Muscle of arm (tissue), 12 donors: Measurements from ENCODE around the gene TLX1. TPM values are rescaled to one million over a fixed set of nuclear protein-coding genes. Genes with fewer than 3 reads are reported as not detected.

Experiments
- polyA plus RNA-seq, 12 donors: library from polyadenylated mRNA; unstranded; fragments of 120-200 nt; gene quantifications; one replicate each; pipeline ENCODE4 v1.2.1, GENCODE V29; 2013; ENCODE audit not compliant: insufficient read length in 12 of 12

Gene TLX1
- polyA plus RNA-seq, 12 donors, result not detected

Other genes starting within 250 kb of the TLX1 start
- gene SLF2, start 218.3 kb upstream of the TLX1 start, polyA plus RNA-seq, result 100 to 1,000 TPM in 4 of 12 donors, 10 to 100 TPM in 7, not detected in 1; 58.1 to 130 (median 89.5) TPM
- 10 to 100 TPM in 2 of 12 donors, 1 to 10 TPM in 9, not detected in 1; 5.1 to 64.2 (median 6.4) TPM for gene SEMA4G, start 161.8 kb upstream of the TLX1 start, polyA plus RNA-seq
- 10 to 100 TPM in 11 of 12 donors, not detected in 1; 51.2 to 82.6 (median 60.8) TPM for gene MRPL43, start 143.8 kb upstream of the TLX1 start, polyA plus RNA-seq
- gene TWNK, start 143.8 kb upstream of the TLX1 start, polyA plus RNA-seq, result 10 to 100 TPM in 5 of 12 donors, 1 to 10 TPM in 6, not detected in 1; 5.7 to 11.2 (median 9.7) TPM
- 10 to 100 TPM in 11 of 12 donors, not detected in 1; 39.6 to 66.4 (median 47.8) TPM for gene LZTS2, start 131.5 kb upstream of the TLX1 start, polyA plus RNA-seq
- gene PDZD7, start 100.2 kb upstream of the TLX1 start, polyA plus RNA-seq, result 1 to 10 TPM in 6 of 12 donors, under 1 TPM in 4, not detected in 2; 0.34 to 2.5 (median 1.5) TPM
- 10 to 100 TPM in 11 of 12 donors, not detected in 1; 17.8 to 63.0 (median 21.3) TPM for gene SFXN3, start 100.1 kb upstream of the TLX1 start, polyA plus RNA-seq
- 10 to 100 TPM in 11 of 12 donors, not detected in 1; 22.4 to 44.3 (median 30.7) TPM for gene KAZALD1, start 69.3 kb upstream of the TLX1 start, polyA plus RNA-seq
- 10 to 100 TPM in 1 of 12 donors, 1 to 10 TPM in 10, not detected in 1; 2.5 to 11.3 (median 7.0) TPM for gene LBX1, start 98.2 kb downstream of the TLX1 start, polyA plus RNA-seq
- gene BTRC, start 222.9 kb downstream of the TLX1 start, polyA plus RNA-seq, result 10 to 100 TPM in 11 of 12 donors, not detected in 1; 18.7 to 39.8 (median 29.1) TPM